Eye (tissue), 1 donor: Measurements from ENCODE around the gene RASSF4.
"Not testable (repeated sequence)": the region's sequence is repeated elsewhere in the genome, so short reads cannot be mapped to it uniquely, and the experiment has no call there.

Experiments used
- DNase-seq: peaks from one replicate; pipeline ENCODE4 v3.0.0-alpha.2; 2015

RASSF4 gene

DNA sequence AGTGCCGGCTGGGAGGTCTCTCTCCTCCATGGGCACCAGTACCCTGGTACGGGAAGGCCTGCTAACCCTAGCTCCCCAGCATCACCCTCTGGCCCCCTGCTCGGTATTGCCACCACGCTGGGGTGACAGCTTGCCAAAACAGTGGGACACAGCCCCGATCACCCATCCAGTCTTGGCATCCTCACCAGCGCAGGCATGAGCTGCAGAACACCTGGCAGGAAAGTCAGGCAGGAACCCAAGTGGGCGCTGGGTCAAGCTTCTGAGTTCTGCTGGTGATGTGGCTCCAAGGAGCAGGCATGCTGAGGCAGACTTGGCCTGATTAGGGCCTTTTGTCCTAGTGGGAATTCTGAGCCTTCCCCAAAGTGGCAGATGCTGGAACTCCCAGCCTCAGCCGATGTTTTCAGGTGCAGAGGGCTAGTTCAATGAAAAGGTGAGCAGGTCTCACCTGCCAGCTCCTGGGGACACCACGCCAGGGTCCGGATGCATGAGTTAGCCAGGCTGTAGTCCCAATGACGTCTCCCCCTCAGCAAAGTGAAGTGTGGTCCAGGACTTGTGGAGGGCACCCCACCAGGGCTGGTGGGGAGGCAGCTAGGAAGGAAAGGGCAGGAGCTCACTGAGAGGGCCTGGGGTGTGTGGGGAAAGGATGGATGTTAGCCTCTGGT lies 32.6 kb downstream of the RASSF4 start:
- DNase-seq: no peak

DNA sequence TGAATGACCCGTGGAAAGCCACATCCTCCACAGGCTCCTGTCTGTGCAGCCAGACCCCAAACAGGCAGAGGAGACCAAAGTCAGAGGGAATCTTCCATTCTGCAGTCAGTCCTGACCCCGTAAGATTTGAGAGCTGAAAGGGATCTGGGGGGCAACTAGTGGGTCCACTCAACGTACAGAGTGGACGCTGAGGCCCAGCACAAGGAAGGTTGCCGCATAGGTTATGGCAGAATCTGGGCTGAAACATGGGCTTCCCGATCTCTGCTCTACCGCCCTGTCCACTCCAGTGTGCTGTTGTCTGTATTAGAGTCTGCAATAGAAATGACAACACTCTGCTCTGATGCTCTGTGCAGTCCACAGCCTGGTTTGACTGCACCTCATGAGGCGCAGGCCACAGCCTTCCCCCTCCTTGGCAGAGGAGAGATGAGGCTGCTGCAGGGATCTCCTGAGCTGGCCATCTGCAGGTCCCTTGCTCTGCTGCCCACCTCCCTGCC lies 33.2 kb downstream of the RASSF4 start:
- no peak for DNase-seq

DNA sequence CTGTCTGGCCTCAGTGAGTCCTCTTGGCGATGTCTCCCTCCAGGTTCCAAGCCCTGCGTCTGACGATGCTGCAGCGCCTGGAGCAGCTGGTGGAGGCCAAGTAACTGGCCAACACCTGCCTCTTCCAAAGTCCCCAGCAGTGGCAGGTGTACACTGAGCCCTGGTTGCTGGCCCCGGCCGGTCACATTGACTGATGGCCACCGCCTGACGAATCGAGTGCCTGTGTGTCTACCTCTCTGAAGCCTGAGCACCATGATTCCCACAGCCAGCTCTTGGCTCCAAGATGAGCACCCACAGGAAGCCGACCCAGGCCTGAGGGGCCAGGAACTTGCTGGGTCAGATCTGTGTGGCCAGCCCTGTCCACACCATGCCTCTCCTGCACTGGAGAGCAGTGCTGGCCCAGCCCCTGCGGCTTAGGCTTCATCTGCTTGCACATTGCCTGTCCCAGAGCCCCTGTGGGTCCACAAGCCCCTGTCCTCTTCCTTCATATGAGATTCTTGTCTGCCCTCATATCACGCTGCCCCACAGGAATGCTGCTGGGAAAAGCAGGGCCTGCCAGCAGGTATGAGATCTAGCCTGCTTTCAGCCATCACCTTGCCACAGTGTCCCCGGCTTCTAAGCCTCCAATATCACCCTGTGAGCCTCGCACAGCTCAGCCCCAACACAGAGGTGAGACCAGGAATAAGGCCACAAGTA lies 33.8 kb downstream of the RASSF4 start:
- no peak for DNase-seq

DNA sequence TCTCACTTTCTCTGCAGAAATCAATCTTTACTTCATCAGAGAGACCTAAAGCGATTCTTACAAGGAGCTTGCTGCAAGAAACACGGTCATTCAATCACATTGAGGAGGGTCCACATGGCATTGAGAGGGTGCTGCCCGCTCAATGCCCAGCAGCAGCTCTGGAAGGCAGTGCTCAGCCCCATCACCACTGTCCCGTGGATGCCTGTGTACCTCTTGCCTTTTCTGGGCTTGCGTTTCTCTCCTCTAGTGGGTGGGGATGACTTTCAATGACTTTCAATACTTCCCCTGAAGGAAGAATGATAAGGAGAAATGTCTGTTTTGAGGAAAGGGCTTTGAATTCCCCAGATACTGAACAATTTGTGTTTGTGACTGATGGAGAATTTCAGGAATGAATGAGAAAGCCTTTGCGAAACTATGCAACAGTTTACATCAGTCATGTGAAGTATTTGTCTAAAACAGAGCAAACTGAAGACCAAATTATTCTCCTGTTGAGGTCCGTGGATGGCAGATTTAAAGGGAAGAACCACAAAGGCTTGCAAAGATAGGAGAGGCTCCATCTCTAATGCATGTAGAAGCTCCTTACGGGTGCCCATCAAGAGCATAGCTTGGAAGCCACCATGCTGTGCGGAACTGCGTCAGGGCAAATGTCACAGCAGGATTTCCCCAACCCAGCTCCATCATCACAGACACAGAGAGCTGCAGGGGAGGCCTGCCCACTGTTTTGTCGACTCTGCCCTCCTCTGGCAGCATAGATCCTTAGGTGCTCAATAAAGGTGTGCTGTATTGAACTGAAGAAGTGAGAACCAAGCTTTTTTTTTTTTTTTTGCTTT lies 34.5 kb downstream of the RASSF4 start:
- no peak for DNase-seq

DNA sequence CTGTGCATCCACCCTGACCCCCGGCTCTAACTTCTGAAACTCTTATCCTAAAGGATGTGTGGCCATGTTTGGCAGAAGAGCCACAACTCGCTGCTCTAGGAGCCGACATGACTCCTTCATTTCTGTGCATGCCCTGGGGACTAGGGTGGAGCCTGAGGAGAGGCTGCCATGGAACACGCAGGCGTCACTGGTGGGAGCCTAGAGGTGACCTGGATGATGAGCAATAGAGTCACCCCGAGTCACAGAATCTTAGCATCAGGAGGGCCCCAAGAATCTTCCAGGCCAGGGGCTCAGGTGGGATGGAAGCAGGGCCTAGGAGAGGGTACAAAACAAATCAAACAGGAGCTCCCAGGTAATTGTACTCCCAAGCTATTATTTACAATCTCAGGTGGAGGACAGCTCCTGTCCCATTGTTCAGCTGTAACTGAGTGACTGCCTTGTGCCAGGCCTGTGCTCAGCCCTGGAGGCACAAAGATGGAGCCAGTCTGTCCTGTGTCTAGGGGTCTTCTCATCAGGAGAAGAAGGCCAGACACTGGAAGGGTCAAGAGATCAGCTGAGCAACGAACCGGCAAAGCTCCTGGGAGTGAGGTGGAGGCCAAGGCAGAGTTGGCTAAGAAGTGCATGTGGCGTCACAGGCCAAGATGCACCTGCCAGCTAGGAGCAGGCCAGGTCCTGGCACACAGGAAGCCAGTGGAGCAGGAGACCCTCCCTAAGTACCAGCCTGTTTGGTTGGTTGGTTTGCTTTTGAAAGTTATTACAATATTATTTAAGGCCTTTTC lies 35.3 kb downstream of the RASSF4 start:
- DNase-seq: no peak

DNA sequence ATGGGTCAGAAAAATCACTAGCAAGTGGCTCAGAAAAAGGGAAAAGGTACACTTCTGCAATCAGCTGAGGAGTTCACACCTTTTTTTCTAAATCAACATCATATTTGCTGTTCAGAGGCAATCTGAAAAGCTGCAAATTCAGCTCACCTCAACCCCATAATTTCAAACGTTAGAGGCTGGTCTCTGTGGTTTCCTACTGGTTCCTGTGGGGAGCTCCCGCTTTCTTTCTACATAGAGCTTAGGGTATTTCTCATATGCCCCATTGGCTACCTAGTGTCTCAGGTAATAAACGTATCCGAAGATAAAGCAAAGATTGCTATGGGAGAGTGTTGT lies 35.9 kb downstream of the RASSF4 start:
- no peak for DNase-seq

DNA sequence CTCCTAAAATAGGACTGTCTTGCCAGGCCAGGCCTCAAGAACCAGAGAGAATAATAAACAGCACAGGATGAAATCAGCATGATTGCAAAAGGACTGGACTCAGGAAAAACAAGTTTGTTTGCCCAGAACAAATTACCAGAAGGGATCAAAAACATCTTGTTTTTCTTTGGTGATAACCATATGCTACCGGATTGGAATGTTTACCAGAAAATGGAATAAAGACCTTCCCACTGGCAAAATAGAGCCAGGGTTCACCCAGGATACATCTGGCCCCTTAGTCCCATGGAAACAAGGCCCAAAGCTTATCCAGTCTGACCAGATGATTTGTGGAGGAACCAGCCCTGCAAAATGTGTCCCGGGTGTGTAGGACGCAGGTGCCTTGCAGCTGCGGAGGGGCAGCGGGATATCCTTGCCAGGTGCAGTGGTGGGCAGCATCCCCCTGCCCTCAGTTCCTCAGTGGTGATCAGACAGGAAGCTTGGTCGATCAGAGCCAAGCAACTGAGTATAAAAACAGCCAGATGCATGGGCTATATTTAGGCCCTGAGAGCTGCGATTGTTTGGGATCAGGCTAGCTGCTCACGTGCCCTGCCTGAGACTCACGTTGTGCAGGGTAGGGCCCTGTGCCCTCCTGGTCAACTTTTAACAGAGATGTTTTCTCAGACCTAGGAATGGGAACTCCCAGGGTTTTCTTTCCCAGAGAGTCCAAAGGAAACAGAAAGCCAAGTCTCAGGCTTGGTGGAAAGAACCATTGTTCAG lies 36.5 kb downstream of the RASSF4 start:
- no peak for DNase-seq

DNA sequence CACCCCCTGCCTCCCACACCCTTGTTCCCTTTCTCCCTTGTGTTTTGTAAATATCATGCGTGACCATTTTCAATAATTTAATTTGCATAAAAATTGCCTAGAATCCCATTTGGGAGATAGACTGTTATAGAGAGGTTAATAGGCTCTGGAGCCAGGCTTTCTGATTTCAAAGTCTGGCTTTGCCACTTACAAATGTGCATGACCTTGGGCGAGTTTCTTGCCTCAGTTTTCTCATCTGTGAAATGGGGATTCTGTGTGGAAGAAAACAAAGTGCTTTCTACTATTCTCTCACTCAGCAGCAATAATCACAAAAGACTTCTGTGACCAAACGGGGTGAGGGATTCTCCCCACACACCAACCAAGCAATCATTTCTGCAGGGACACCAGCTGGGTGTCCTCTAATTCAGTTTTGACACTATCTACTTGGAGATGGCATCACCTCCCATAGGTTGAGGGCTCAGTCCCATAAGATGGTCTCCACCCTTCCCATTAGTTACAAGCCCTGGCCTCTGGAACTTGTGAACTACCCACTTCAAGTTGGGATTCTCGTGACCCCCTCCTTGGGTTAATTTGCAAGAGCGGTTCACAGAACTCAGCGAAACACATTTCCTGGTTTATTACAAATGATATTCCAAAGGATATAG lies 37.6 kb downstream of the RASSF4 start:
- DNase-seq: no peak

DNA sequence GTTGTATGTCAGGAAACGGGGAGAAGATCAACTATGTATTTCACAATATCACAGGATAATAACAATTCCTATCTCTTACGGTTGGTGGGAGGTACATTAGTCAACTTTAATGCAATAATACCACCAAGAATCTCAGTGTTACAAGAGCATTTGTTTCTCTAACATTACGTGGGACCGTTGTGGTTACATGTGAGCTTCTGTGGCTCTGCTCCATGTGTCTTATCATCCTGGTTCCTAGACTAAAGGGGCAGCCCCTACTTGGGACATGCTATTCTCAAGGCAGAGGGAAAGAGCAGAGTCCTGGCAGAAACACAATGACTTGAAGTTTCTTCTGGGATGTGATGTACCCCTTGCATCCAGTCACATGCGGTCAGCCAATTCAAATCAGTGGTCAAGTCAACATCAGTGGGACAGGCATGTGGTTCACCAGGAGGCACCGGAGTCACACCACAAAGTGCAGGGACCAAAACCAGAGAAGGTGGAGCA lies 38.6 kb downstream of the RASSF4 start:
- DNase-seq: no peak

DNA sequence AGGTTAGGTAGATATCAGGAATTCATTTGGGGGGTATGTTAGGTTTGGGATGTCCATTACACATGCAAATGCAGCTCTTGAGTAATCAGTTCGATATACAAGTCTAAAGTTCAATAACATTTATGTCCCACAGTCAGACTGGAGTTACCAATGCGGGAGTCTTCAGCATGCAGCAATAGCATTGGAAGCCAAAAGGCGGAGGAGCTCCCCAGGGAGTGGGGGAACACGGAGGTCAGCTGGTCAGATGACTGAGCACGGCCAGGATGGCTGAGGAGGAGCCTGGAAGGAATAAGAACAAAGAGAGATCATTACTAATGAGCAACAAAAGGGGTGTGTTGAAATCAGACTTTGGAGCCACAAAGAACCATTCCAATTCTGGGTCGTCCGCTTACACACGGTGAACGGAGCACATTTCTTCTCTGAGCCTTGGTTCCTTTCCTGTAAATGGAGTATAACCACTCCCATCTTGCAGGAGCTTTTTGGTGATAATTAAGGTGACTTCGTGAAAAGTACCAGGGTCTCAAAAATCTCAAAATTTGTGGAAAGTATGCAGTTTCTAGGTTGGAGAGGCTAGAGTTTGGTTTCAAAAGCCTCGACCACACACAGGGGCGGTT lies 40.6 kb downstream of the RASSF4 start:
- DNase-seq: peak; percentile 94

DNA sequence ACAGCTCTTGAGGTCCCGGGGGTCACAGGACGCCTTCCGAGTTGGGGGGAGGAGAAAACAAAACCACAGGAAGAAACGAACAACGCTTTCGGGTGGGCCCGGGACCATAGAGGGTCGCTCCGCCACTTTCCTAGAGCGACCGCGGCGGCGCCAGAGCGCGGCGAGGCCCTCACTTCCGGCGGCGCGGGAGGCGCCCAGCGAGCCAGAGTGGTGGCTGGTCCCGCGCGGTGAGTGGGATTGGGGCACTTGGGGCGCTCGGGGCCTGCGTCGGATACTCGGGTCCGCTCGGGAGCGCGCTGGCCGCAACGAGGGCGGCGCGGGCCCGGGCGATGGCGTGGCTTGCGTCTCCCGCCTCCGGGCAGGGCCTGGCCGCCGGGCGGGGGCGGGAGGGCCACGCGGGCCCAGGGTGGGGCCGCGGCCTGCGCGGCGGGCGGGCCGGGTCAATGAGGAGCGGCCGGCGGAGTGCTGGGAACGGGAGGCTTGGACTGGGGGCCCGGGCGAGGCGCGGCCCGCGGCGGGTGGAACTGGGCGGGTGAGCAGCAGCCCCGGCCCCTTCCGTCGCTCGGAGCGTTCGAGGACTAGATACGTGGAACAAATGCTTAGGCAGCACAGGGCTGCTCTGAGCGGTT lies 41.3 kb downstream of the RASSF4 start, which contains the start of gene ZNF22:
TSS of gene ZNF22 (plus strand) at position 172 of the 629 bp plus-strand sequence. CDS start 2,446 bp downstream, outside the sequence.
- no peak for DNase-seq

DNA sequence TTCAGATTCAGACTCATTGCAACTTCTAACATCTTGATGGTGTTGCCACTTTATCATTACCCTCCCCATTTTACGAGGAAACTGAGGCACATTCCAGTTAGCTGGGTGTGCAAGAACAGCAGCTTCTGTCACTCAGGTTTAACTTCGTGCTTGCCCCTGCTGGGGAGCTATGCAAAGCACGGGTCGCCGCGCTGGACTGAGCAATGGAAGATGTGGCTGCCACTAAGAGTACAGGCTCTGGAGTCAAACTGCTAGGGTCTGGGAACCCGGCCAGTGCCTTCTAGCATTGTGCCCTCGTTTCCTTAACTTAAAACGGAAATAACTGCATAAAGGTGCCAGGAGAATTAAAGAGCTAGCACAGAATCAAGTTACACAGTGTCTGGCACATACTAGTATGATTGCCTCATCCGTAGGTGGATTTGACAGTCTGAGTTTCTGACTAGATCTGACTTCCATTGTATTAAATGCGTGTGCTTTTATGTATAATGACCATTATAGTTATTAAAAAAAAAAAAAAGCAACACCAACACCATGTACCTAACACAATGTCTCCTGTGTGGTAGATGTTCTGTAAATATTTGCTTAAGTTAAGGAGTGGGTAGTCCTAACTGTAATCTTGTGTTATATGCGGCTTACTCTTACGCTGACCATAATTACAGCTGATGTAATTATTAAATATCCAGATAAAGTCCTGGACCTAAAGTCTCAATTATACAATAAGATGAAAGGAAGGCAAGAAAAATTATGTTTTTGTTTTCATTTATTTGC lies 42.0 kb downstream of the RASSF4 start:
- DNase-seq: peak; percentile 88

DNA sequence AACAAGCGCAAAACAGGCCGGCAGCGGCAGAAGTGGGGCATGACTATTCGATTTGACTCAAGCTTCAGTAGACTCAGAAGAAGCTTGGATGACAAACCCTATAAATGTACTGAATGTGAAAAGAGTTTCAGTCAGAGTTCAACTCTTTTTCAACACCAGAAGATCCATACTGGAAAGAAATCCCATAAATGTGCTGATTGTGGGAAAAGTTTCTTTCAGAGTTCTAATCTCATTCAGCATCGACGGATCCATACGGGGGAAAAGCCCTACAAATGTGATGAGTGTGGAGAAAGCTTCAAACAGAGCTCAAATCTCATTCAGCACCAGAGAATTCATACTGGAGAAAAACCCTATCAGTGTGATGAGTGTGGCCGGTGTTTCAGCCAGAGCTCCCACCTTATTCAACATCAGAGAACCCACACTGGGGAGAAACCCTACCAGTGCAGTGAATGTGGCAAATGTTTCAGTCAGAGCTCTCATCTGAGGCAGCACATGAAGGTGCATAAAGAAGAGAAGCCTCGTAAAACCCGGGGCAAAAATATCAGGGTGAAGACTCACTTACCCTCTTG lies 43.9 kb downstream of the RASSF4 start:
- no peak for DNase-seq

DNA sequence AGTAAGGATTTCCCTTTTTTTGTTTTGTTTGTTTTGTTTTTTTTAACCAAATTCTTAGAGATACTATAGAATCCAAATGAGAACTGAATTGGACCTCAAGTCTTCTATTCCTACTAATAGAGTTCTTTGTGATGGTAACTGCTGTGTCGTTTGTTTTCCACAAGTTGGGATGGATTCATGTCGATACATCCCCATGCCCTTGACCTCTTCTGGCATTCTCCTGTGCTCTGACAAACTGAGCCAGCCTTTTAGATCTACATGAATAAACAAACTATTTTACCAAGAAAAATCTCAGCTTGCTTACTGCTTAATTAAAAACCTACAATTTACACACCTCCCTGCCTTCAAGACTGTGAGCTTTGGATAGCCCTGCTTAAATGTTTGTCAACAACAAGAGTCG lies 45.1 kb downstream of the RASSF4 start:
- no peak for DNase-seq

DNA sequence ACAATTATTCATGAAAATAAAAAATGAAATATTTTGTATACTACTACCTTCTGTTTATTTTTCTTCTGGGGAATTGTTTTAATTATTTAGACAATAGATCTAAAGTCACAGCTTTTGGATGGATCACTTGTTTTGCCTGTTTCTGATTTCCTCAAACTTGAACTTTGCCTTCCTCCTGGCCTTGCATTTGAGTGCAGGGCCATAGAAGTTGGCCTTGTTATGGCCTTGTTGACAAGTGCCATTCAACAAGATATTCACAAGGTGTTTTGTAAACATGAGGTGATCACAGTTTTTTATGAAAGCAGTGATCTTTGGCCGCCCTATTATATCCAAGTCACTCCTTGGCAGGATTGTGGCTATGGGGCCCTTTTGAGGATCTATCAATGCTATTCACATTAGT lies 45.7 kb downstream of the RASSF4 start:
- no peak for DNase-seq

DNA sequence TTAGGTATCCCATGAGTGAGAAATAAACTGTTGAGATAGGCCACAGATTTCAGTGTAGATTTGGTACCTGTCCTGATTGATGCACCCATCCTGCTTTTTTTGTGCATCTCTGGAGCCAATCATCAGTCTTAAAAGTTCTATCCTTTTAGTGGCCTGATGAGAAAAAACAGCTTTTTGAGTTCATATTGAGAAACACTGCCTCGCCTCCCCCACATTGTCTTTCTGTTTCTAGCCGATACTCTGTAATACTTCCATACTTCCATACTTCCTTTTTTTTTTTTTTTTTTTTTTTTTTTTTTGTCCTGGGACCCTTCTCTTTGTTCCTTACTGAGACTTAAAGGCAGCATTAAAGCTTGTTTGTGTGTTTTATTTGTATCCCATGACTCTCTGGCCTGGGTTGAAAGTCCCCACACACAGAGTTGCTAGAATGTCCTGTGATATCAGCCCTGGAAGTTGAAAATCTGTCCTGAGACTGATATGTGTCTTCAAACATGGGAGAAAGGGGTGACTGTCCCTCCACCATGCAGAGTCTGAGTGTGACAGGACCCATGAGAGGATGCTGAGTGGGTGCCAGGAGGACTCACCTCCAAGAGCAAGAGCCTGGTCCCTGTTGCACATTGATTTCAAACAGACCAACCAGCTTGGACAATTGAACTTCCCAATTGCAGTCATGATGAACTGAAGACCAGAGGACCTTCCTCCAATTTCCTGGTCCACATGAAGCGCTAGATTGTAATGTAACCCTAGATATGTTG lies 46.9 kb downstream of the RASSF4 start:
- DNase-seq: no peak

DNA sequence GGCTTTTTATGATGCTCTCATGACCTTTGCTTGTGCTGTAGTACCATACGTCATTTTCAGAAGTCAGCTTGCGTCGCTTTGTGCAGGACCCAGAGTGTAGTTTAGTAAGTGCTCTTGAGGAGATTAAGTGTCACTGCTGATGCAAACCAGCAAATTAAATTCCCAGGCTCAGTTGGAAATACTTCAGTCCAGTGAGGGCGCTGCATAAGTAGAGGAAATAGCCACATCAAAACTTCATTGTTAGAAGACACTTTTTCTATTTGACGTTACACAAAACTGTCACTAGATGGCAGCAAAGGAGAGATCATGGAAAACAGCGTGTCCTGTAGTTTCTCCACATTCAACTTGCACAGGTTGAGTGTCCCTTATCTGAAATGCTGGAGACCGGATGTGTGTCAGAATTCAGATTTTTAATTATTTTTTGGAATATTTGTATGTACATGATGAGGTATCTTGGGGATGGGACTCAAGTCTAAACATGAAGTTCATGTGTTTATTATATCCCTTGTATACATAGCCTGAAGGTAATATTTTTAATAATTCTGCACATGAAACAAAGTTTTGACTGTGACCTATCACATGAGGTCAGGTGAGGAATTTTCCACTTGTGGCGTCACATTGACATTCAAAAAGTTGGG lies 49.0 kb downstream of the RASSF4 start:
- peak; percentile 94 for DNase-seq

DNA sequence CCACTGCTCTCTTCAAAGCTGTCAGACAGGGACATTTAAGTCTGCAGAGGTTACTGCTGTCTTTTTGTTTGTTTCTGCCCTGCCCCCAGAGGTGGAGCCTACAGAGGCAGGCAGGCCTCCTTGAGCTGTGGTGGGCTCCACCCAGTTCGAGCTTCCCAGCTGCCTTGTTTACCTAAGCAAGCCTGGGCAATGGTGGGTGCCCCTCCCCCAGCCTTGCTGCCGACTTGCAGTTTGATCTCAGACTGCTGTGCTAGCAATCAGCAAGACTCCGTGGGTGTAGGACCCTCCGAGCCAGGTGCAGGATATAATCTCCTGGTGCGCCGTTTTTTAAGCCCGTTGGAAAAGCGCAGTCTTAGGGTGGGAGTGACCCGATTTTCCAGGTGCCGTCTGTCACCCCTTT lies 55.0 kb downstream of the RASSF4 start:
- not testable (repeated sequence) for DNase-seq
